HG03442 (cell line): ENCODE results near the gene PRSS33.

ENCODE experiments used
- ATAC-seq: cut with Tn5 transposase; IDR thresholded peaks from one replicate; pipeline ENCODE4 v1.9.1; 2021; ENCODE audit warnings: mild to moderate bottlenecking, moderate library complexity; ENCODE audit not compliant: unreplicated experiment

The PRSS33 gene

GRCh38 chr16:2745116-2745890 lies 42.1 kb downstream of the PRSS33 start:
- no peak for ATAC-seq

GRCh38 chr16:2744711-2745110 lies 42.6 kb downstream of the PRSS33 start:
- ATAC-seq, result no peak

DNA sequence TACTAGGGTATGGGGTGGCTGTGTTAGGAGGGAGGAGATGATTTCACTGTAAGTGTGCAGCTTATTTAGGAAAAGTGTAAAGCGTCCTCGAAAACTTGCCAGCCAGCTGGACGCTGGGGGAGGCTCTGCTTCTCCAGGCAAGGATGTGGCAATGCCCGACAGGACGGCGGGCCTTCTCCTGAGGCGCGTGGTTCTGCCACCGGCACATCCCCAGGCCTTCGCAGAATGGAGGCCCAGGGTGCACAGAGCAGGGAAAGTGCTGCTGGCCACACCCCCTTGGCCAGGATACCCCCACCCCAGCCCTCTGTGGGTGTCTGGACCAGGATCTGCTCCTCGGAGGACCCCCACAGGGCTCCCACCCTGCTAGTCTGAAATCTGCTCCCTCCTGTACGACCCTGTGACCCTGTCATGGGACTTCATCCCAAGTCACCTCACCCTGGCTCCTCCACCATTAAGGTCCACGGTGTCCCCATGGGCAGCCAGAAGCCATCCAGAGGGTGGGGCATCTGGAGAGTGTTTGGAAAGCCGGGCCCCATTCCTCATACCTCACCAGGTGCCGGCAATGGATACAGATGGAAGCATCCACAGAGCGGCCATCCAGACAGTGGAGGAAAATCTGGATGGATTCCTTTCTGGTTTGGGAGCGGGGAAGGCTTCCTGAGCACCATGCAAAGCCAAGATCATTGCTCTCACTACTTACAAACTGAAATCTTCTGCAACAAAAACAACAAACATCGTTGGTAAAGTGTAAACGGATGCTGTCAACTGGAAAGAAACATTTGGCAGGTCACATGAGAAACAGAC lies 44.2 kb downstream of the PRSS33 start:
- no peak for ATAC-seq

DNA sequence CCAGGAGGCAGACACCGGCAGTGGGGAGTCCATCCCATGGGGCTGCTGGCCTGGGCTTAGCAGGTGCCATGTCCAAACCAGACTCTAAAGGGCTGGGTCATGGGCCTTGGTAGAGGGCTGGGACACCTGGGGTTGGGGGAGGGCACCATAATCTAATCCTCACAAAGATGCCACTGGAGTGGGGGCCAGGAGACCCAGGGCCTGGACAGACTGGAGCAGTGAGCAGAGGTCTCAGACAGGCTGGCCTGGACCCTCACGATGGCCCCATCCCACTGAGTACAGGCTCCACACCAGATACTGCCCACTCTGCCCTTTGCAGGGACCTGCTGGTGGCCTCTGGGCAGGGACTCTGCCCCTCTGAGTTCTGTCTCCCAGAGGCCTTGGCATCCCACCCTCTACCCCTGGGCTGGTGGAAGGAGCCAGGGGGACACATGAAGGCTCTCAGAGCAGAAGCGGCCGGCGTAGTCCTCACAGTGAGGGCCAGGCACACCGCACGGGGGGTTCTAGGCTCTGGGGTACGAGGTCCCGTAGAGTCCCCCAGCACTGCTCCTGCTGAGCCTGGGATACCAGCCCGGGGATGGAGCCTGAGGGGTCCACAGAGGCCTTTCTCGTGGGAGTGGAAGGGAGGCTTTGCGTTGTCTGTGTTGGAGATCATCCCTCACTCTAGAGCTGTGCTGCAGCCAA lies 44.9 kb downstream of the PRSS33 start:
- ATAC-seq, result no peak

GRCh38 chr16:2741168-2741567 lies 46.2 kb downstream of the PRSS33 start:
- no peak for ATAC-seq

- no peak for ATAC-seq
These were observed 46.9 kb downstream of the PRSS33 start for GRCh38 chr16:2740476-2740875.

- no peak for ATAC-seq
These were observed 47.5 kb downstream of the PRSS33 start for GRCh38 chr16:2739625-2740430.

GRCh38 chr16:2738615-2739014 lies 48.7 kb downstream of the PRSS33 start:
- ATAC-seq, result no peak

GRCh38 chr16:2737895-2738418 lies 49.4 kb downstream of the PRSS33 start:
- no peak for ATAC-seq

DNA sequence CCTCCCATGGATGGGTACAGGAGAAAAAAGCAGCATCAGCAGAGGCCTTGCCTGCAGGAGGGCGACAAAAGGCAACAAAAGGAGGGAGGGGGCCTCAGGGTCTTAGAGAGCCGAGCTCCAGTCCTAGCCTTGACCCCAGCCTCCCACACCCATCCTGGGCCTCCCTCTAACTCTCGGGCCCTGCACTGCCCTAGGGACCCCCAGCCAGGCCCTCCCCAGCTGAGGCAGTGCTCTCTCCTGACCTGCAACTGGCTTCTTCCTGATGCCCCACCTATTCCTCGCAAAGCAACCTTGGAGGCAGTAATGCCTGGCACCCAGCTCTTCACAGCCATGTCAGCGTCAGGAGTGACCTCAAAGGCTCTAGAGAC lies 50.1 kb downstream of the PRSS33 start:
- no peak for ATAC-seq

DNA sequence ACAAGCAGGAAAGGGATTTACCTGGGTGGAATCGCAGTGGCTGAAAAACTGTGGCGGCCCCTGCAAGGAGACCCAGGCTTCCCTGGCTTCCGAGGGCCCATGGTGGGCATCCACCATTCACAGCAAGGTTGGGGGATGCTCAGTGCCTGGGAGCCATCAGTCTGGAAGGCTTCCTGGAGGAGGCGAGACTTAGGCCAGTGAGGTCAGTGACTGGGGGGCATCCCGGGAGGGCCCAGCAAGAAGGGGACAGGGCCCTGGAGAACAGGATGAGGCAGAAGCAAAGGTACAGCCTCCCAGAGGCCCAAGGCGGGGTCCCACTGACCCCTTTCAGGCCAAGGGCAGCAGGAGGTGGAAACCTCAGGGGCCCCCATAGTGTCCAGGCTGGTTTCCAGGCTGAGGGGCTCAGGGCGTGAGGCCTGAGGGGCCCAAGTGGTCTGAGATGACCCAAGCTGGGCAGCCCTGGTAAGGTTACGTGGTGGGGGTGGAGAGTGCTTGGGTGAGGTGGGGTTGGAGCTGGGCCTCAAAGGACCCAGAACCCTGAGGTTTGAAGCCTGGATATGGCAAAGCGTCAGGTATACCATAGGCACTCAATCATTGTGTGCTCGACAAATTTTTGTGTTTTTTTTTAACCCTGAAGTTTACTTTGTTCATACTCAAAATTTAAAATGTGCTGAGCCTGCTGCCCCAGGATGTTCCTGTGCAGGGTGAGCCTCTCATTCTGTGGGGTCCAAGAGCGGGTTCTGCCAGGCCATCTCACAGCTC lies 50.7 kb downstream of the PRSS33 start:
- ATAC-seq, result no peak

DNA sequence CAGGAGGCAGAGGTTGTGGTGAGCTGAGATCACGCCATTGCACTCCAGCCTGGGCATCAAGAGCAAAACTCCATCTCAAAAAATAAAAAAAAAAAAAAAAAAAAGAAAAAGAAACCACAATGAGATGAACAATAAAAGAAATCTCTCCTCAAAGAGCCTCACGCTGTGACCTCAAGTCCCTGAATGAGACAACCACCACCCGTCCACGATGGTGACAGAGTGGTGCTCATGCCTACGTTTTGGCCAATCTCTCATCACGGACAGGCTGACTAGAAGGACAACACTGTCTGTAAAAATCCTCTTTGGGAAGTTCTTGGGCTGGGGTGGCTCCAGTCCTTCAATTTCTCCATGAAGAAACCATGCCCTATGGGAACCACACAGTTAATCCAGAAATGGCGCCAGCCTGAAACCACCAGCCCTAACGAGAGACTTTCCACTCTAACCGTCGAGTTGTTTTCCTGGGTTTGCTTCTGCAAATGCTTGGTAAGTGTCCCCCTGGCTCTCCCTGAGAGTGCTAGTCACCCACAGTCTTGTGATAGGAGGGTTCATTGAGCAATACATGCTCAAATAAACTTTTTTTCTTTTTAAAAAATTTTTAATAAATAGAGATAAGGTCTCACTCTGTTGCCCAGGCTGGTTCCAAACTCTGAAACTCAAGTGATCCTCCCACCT lies 52.4 kb downstream of the PRSS33 start:
- ATAC-seq, result no peak
